GM21825 (cell line): ENCODE results near the gene HRH2.

ENCODE experiments used
- ATAC-seq: cut with Tn5 transposase; IDR thresholded peaks from one replicate; pipeline ENCODE4 v1.9.1; 2021; ENCODE audit warnings: mild to moderate bottlenecking, moderate library complexity; ENCODE audit not compliant: unreplicated experiment

Gene HRH2

GRCh38 chr5:175690586-175690985, 32.7 kb downstream of the HRH2 start:
- no peak for ATAC-seq

- no peak for ATAC-seq
Measured at GRCh38 chr5:175691761-175692160, 33.9 kb downstream of the HRH2 start.

GRCh38 chr5:175692235-175692995, 34.5 kb downstream of the HRH2 start:
- ATAC-seq: no peak

- no peak for ATAC-seq
Measured at GRCh38 chr5:175692996-175693710, 35.3 kb downstream of the HRH2 start.

GRCh38 chr5:175693741-175694140, 35.9 kb downstream of the HRH2 start:
- ATAC-seq: no peak

- ATAC-seq: no peak
Measured at GRCh38 chr5:175694371-175695160, 36.7 kb downstream of the HRH2 start.

GRCh38 chr5:175695161-175696126, 37.6 kb downstream of the HRH2 start:
- ATAC-seq: no peak

GRCh38 chr5:175696139-175696854, 38.4 kb downstream of the HRH2 start:
- no peak for ATAC-seq

- ATAC-seq: no peak
Measured at GRCh38 chr5:175696855-175697198, 39.0 kb downstream of the HRH2 start.

GRCh38 chr5:175697846-175698245, 40.0 kb downstream of the HRH2 start:
- ATAC-seq: no peak

- no peak for ATAC-seq
Measured at GRCh38 chr5:175698401-175699115, 40.7 kb downstream of the HRH2 start.

GRCh38 chr5:175700991-175701390, 43.1 kb downstream of the HRH2 start:
- ATAC-seq: no peak

- no peak for ATAC-seq
Measured at GRCh38 chr5:175701797-175702196, 43.9 kb downstream of the HRH2 start.

GRCh38 chr5:175706499-175706898, 48.6 kb downstream of the HRH2 start:
- ATAC-seq: no peak

GRCh38 chr5:175707751-175708375, 50.0 kb downstream of the HRH2 start:
- no peak for ATAC-seq

- ATAC-seq: no peak
Measured at GRCh38 chr5:175709276-175709781, 51.5 kb downstream of the HRH2 start.

- ATAC-seq: no peak
Measured at GRCh38 chr5:175710326-175710725, 52.5 kb downstream of the HRH2 start.

GRCh38 chr5:175711031-175711430, 53.2 kb downstream of the HRH2 start:
- no peak for ATAC-seq
